Osteoblast (primary cell): Measurements from ENCODE around the gene EXD3. TPM values are rescaled to one million over a fixed set of nuclear protein-coding genes. Genes with fewer than 3 reads are reported as not detected.
A peak's percentile ranks its signal among the peaks of the same experiment; 100 is the strongest.

Experiments used
- DNase-seq: peaks from one replicate; pipeline ENCODE4 v3.0.0; 2011; ENCODE audit warnings: low spot score, mixed read lengths; ENCODE audit not compliant: insufficient read length; ENCODE audit errors: missing footprints
- H2AFZ ChIP-seq: 2 replicates; pipeline ENCODE4 v1.6.0; 2011; ENCODE audit warnings: mild to moderate bottlenecking, low read length
- H3K27ac ChIP-seq: 2 replicates; pipeline ENCODE4 v1.5.1; 2011; ENCODE audit warnings: mild to moderate bottlenecking, low read depth, low read length, moderate library complexity
- H3K27me3 ChIP-seq: 2 replicates; pipeline ENCODE4 v1.6.0; 2012; ENCODE audit warnings: mild to moderate bottlenecking, control low read depth, inconsistent platforms, low read length, moderate library complexity; ENCODE audit not compliant: insufficient read depth
- H3K36me3 ChIP-seq: 2 replicates; pipeline ENCODE4 v1.5.1; 2011; ENCODE audit warnings: mild to moderate bottlenecking, low read length, control low read depth, moderate library complexity; ENCODE audit not compliant: insufficient read depth
- H3K4me1 ChIP-seq: 2 replicates; pipeline ENCODE4 v1.5.1; 2011; ENCODE audit warnings: mild to moderate bottlenecking, low read length, control low read depth, moderate library complexity; ENCODE audit not compliant: insufficient read depth
- H3K4me2 ChIP-seq: 2 replicates; pipeline ENCODE4 v1.6.0; 2011; ENCODE audit warnings: mild to moderate bottlenecking, low read length; ENCODE audit not compliant: insufficient read depth
- H3K4me3 ChIP-seq: fragments of 200-600 bp; sonication (generic); 3 replicates; pipeline ENCODE4 v1.5.1; 2012; ENCODE audit warnings: mild to moderate bottlenecking, low read length, inconsistent platforms; ENCODE audit not compliant: insufficient read depth
- H3K79me2 ChIP-seq: 2 replicates; pipeline ENCODE4 v1.6.0; 2012; ENCODE audit warnings: mild to moderate bottlenecking, low read length, control low read depth, inconsistent platforms; ENCODE audit not compliant: insufficient read depth
- H3K9me3 ChIP-seq: 2 replicates; pipeline ENCODE4 v1.5.1; 2011; ENCODE audit warnings: low read depth, low read length, control low read depth
- H4K20me1 ChIP-seq: 2 replicates; pipeline ENCODE4 v1.6.0; 2012; ENCODE audit warnings: mild to moderate bottlenecking, low read length, control low read depth; ENCODE audit not compliant: insufficient read depth
- CTCF ChIP-seq: IDR thresholded peaks from 2 replicates; pipeline ENCODE4 v1.5.1; 2011; ENCODE audit warnings: mild to moderate bottlenecking, low read depth, low read length, moderate library complexity; ENCODE audit errors: extremely low read depth
- total RNA-seq: library from RNA; depleted of rRNA; stranded (reverse); fragments of >200 nt; gene quantifications from 2 replicates; pipeline ENCODE4 v1.2.3, GENCODE V29; 2012

EXD3 gene
- total RNA-seq, 1 donor = 7.6 TPM

DNA sequence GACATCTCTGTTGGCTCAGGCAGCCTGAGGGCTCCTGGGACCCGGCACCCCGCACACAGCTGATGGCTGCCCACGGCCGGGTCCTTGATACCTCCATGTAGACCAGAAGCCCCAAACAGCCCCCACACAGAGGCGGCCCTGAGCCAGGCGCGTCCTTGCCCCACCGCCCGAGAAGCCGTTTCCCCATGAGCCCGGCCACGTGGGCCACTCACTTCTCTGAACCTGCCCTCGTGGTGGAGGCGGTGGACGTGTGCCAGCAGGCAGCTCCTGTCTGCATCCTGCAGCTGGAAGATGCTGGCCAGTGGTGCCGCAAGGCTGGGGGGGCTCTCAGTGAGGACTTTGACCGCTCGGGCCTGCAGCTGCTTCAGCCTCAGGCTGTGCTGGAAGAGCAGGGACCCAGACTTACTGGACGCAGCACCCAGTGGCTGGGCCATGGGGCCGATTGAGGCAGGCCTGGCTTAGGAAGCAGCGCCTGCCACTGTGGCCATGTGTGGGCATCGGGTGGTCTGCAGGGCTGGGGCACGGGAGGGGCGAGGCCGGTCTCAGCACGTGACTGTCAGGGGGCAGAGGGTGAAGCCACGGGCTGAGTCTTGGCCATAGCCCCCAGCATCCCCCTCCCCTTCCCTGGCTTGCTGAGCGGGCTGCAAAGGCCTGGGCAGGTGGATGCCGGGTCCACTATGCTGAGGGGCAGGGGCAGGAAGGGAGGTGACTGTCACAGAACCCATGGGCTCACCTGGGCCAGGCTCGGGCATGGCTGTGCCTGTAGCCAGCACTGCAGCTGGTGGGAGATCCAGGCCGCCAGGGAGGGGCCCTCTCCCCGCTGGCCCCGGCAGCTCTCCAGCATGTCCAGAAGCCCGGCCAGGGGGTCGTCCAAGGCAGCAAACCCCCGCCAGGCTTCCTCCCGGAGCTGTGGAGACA, 50.0 kb downstream of the EXD3 start:
- no peak overlapping the region for H3K27ac ChIP-seq
- no peaks in the 10 kb centered on the region for H4K20me1 ChIP-seq
- no peaks in the 10 kb centered on the region for H3K4me1 ChIP-seq
- H3K4me3 ChIP-seq = no peak overlapping the region
- H2AFZ ChIP-seq = no peak overlapping the region
- no peak for TF ChIP-seq CTCF
- no peak overlapping the region for H3K4me2 ChIP-seq
- H3K27me3 ChIP-seq = no peaks in the 10 kb centered on the region
- H3K36me3 ChIP-seq = no peaks in the 10 kb centered on the region
- H3K79me2 ChIP-seq = no peaks in the 10 kb centered on the region
- H3K9me3 ChIP-seq = no peaks in the 10 kb centered on the region
- peak; percentile 91 for DNase-seq

GRCh38 chr9:137371946-137372651, 50.9 kb downstream of the EXD3 start:
- Histone ChIP-seq H3K79me2 (no peaks in the 10 kb centered on the region), H3K9me3 (no peaks in the 10 kb centered on the region), H3K27ac (no peak overlapping the region), H3K4me3 (no peak overlapping the region), H3K4me1 (no peaks in the 10 kb centered on the region), H3K4me2 (no peak overlapping the region), H3K27me3 (no peaks in the 10 kb centered on the region), H4K20me1 (no peaks in the 10 kb centered on the region), H3K36me3 (no peaks in the 10 kb centered on the region), H2AFZ (no peak overlapping the region)
- TF ChIP-seq CTCF = no peak
- DNase-seq = peak; percentile 75

DNA sequence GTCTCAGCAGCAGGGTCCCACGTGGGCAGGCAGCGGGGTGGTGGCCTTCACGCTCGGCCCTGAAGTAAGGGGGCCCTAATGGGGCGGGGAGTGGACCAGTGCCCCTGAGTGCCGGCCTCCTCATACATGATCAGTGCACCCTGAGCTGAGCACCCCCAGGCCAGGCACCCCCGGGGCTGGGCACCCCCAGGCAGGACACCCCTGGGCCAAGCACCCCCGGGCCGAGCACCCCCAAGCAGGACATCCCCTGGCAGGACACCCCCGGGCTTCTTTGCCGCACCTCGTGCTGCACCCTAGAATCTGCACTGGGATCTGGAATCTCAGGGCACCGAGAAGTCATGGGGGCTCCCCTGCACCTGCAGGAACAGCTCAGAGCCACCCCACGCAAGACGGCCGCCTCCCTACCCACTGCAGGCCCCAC, 51.4 kb downstream of the EXD3 start:
- Histone ChIP-seq H3K36me3 (no peaks in the 10 kb centered on the region), H3K79me2 (no peaks in the 10 kb centered on the region), H3K27me3 (no peaks in the 10 kb centered on the region), H3K4me2 (no peak overlapping the region), H3K4me3 (no peak overlapping the region), H2AFZ (no peak overlapping the region), H3K27ac (no peak overlapping the region), H4K20me1 (no peaks in the 10 kb centered on the region), H3K4me1 (no peaks in the 10 kb centered on the region), H3K9me3 (no peaks in the 10 kb centered on the region)
- TF ChIP-seq CTCF = no peak
- peak; percentile 79 for DNase-seq
